HepG2 (cell line): Measurements from ENCODE around the gene PIGN. TPM values are rescaled to one million over a fixed set of nuclear protein-coding genes. Genes with fewer than 3 reads are reported as not detected.

Experiments
- ARID2 ChIP-seq: sonication (generic); formaldehyde crosslinking; IDR thresholded peaks from 2 replicates; pipeline ENCODE4 v1.8.1; 2022; ENCODE audit warnings: mild to moderate bottlenecking, missing genetic modification reagents, borderline replicate concordance
- CBFB ChIP-seq: sonication (generic); formaldehyde crosslinking; IDR thresholded peaks from 2 replicates; pipeline ENCODE4 v1.4.0; 2020; ENCODE audit warnings: missing genetic modification reagents
- ERF ChIP-seq: IDR thresholded peaks from 2 replicates; pipeline ENCODE4 v1.6.1; 2018; ENCODE audit warnings: missing biosample characterization, missing genetic modification reagents
- FOXA1 ChIP-seq, 2 experiments: fragments of 450-650 bp in 1 of 2; sonication (generic) in 1 of 2; formaldehyde crosslinking in 1 of 2; IDR thresholded peaks; 2 replicates each; pipeline versions ENCODE4 v1.4.0 to v1.6.1; 2016 to 2020; ENCODE audit warnings: missing genetic modification reagents in 1 of 2
- FOXK2 ChIP-seq: fragments of 450-650 bp; IDR thresholded peaks from 2 replicates; pipeline ENCODE4 v1.6.1; 2016
- HDAC1 ChIP-seq: sonication (generic); formaldehyde crosslinking; IDR thresholded peaks from 2 replicates; pipeline ENCODE4 v1.5.1; 2020; ENCODE audit warnings: mild to moderate bottlenecking, missing genetic modification reagents
- KAT8 ChIP-seq: IDR thresholded peaks from 2 replicates; pipeline ENCODE4 v1.6.1; 2016; ENCODE audit warnings: missing genetic modification reagents, missing compliant biosample characterization
- NFE2L2 ChIP-seq: fragments of 150-350 bp; IDR thresholded peaks from 2 replicates; pipeline ENCODE4 v1.6.1; 2014; ENCODE audit warnings: low read length
- NFRKB ChIP-seq: fragments of 450-650 bp; IDR thresholded peaks from 2 replicates; pipeline ENCODE4 v1.6.1; 2017
- PHF8 ChIP-seq: sonication (generic); formaldehyde crosslinking; IDR thresholded peaks from 2 replicates; pipeline ENCODE4 v1.5.0; 2020; ENCODE audit warnings: missing genetic modification reagents
- PLRG1 ChIP-seq: fragments of 450-650 bp; conservative IDR thresholded peaks from 2 replicates; pipeline ENCODE4 v1.6.1; 2016
- RFXAP ChIP-seq: sonication (generic); formaldehyde crosslinking; IDR thresholded peaks from 2 replicates; pipeline ENCODE4 v1.4.0; 2020; ENCODE audit warnings: missing genetic modification reagents, borderline replicate concordance
- SKI ChIP-seq: fragments of 450-650 bp; IDR thresholded peaks from one replicate; pipeline ENCODE4 v1.6.1; 2018; ENCODE audit warnings: mild to moderate bottlenecking; ENCODE audit not compliant: partially characterized antibody
- SP1 ChIP-seq, 2 experiments: fragments of 450-650 bp in 1 of 2; sonication (generic) in 1 of 2; formaldehyde crosslinking in 1 of 2; IDR thresholded peaks; 2 replicates each; pipeline versions ENCODE4 v1.4.0 to v1.6.1; 2016 to 2020; ENCODE audit warnings: missing genetic modification reagents in 1 of 2
- TAF1 ChIP-seq: sonication (generic); formaldehyde crosslinking; IDR thresholded peaks from 2 replicates; pipeline ENCODE4 v1.4.0; 2020; ENCODE audit warnings: missing genetic modification reagents
- ZBTB26 ChIP-seq: IDR thresholded peaks from 2 replicates; pipeline ENCODE4 v1.6.1; 2016; ENCODE audit warnings: missing compliant biosample characterization, missing genetic modification reagents, borderline replicate concordance
- ZBTB42 ChIP-seq: sonication (generic); formaldehyde crosslinking; IDR thresholded peaks from 2 replicates; pipeline ENCODE4 v1.5.0; 2020; ENCODE audit warnings: mild to moderate bottlenecking, missing genetic modification reagents
- ZBTB43 ChIP-seq: sonication (generic); formaldehyde crosslinking; conservative IDR thresholded peaks from 2 replicates; pipeline ENCODE4 v1.4.0; 2020; ENCODE audit warnings: missing genetic modification reagents
- ZMYM3 ChIP-seq: sonication (generic); formaldehyde crosslinking; IDR thresholded peaks from 2 replicates; pipeline ENCODE4 v1.5.1; 2020; ENCODE audit warnings: mild to moderate bottlenecking, missing genetic modification reagents
- ZNF30 ChIP-seq: sonication (generic); formaldehyde crosslinking; IDR thresholded peaks from 2 replicates; pipeline ENCODE4 v1.5.0; 2020; ENCODE audit warnings: mild to moderate bottlenecking, missing genetic modification reagents
- ZNF468 ChIP-seq: sonication (generic); formaldehyde crosslinking; IDR thresholded peaks from 2 replicates; pipeline ENCODE4 v1.8.0; 2022; ENCODE audit warnings: mild to moderate bottlenecking, moderate library complexity, missing genetic modification reagents
- ZNF670 ChIP-seq: sonication (generic); formaldehyde crosslinking; IDR thresholded peaks from 2 replicates; pipeline ENCODE4 v1.8.0; 2022; ENCODE audit warnings: mild to moderate bottlenecking, missing genetic modification reagents, borderline replicate concordance
- ZNF703 ChIP-seq: sonication (generic); formaldehyde crosslinking; IDR thresholded peaks from 2 replicates; pipeline ENCODE4 v1.5.1; 2020; ENCODE audit warnings: missing genetic modification reagents, mild to moderate bottlenecking, moderate library complexity, borderline replicate concordance
- ZNF790 ChIP-seq: sonication (generic); formaldehyde crosslinking; IDR thresholded peaks from 2 replicates; pipeline ENCODE4 v1.8.0; 2022; ENCODE audit warnings: missing genetic modification reagents, mild to moderate bottlenecking, borderline replicate concordance
- ZSCAN22 ChIP-seq: sonication (generic); formaldehyde crosslinking; IDR thresholded peaks from 2 replicates; pipeline ENCODE4 v1.4.0; 2020; ENCODE audit warnings: mild to moderate bottlenecking, missing genetic modification reagents
- ZSCAN9 ChIP-seq: IDR thresholded peaks from 2 replicates; pipeline ENCODE4 v1.6.1; 2016; ENCODE audit warnings: borderline replicate concordance
- polyA plus RNA-seq, 8 experiments: library from polyadenylated mRNA; depleted of rRNA in 3 of 8; stranded (reverse) in 7 of 8; unstranded in 1 of 8; fragments of >200 nt; fragmentation: Illumina TruSeq in 4 of 8; extraction: Trizol in 4 of 8; gene quantifications; 2 replicates each; pipeline versions ENCODE4 v1.2.1 to v1.2.3, GENCODE V29; 2011 to 2016; ENCODE audit warnings: low read depth in 4 of 8, missing spikeins in 1 of 8, mixed read lengths in 1 of 8; ENCODE audit not compliant: insufficient read depth in 1 of 8
- total RNA-seq, 5 experiments: library from RNA; depleted of rRNA; stranded (reverse); fragments of >200 nt; fragmentation: Illumina TruSeq; extraction: Trizol; gene quantifications; 2 replicates each; pipeline ENCODE4 v1.2.3, GENCODE V29; 2016; ENCODE audit warnings: low read depth in 1 of 5
- TF ChIP-seq, protein P1 (sequence below): fragments of 450-650 bp; IDR thresholded peaks from 2 replicates; pipeline ENCODE4 v1.6.1; 2016
- TF ChIP-seq, protein P2 (sequence below): sonication (generic); formaldehyde crosslinking; IDR thresholded peaks from 2 replicates; pipeline ENCODE4 v1.4.0; 2020; ENCODE audit warnings: missing genetic modification reagents

Gene PIGN
- total and polyA plus RNA-seq, 2 of the 13 experiments (the other 11 are each of a cell fraction or from before 2014, with no cell fraction given), result 15.5 to 33.6 TPM

GRCh38 chr18:62186499-62186773 lies 420 bp downstream of the PIGN start (continued):
- TF ChIP-seq ZBTB43 (CRISPR knock-in tag), result no peak; the same call in 1 of the 2 replicates
- no peak; the same call in 1 of the 2 replicates for TF ChIP-seq KAT8
- no peak for TF ChIP-seq FOXA1 (IDR thresholded peaks at IDR 0.05)
- no peak for TF ChIP-seq FOXA1 (CRISPR knock-in tag; IDR thresholded peaks at IDR 0.05)
- no peak for TF ChIP-seq ZNF790 (CRISPR knock-in tag)
- no peak for TF ChIP-seq ERF
- TF ChIP-seq RFXAP (CRISPR knock-in tag), result no peak
- TF ChIP-seq ZNF30 (CRISPR knock-in tag), result no peak
- peak; percentile 12; the same call in 1 of the 2 replicates for TF ChIP-seq ZSCAN9 (CRISPR knock-in tag)
- peak; percentile 44 for TF ChIP-seq PHF8
- no peak for TF ChIP-seq SP1 (IDR thresholded peaks at IDR 0.05)
- TF ChIP-seq SP1 (CRISPR knock-in tag; IDR thresholded peaks at IDR 0.05), result no peak
- TF ChIP-seq TAF1 (CRISPR knock-in tag), result peak; percentile 32; the same call in 1 of the 2 replicates
- no peak for TF ChIP-seq ZMYM3 (CRISPR knock-in tag)
- TF ChIP-seq ZNF468, result no peak
- TF ChIP-seq ZBTB42 (CRISPR knock-in tag), result no peak
- no peak for TF ChIP-seq ZNF670 (CRISPR knock-in tag)
- TF ChIP-seq CBFB (CRISPR knock-in tag), result no peak
- no peak for TF ChIP-seq ZNF703 (CRISPR knock-in tag)
- TF ChIP-seq, protein P1, sequence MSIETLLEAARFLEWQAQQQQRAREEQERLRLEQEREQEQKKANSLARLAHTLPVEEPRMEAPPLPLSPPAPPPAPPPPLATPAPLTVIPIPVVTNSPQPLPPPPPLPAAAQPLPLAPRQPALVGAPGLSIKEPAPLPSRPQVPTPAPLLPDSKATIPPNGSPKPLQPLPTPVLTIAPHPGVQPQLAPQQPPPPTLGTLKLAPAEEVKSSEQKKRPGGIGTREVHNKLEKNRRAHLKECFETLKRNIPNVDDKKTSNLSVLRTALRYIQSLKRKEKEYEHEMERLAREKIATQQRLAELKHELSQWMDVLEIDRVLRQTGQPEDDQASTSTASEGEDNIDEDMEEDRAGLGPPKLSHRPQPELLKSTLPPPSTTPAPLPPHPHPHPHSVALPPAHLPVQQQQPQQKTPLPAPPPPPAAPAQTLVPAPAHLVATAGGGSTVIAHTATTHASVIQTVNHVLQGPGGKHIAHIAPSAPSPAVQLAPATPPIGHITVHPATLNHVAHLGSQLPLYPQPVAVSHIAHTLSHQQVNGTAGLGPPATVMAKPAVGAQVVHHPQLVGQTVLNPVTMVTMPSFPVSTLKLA, result no peak
- no peak for TF ChIP-seq FOXK2
- no peak for TF ChIP-seq NFE2L2
- no peak for TF ChIP-seq ZSCAN22 (CRISPR knock-in tag)
- TF ChIP-seq, protein P2, sequence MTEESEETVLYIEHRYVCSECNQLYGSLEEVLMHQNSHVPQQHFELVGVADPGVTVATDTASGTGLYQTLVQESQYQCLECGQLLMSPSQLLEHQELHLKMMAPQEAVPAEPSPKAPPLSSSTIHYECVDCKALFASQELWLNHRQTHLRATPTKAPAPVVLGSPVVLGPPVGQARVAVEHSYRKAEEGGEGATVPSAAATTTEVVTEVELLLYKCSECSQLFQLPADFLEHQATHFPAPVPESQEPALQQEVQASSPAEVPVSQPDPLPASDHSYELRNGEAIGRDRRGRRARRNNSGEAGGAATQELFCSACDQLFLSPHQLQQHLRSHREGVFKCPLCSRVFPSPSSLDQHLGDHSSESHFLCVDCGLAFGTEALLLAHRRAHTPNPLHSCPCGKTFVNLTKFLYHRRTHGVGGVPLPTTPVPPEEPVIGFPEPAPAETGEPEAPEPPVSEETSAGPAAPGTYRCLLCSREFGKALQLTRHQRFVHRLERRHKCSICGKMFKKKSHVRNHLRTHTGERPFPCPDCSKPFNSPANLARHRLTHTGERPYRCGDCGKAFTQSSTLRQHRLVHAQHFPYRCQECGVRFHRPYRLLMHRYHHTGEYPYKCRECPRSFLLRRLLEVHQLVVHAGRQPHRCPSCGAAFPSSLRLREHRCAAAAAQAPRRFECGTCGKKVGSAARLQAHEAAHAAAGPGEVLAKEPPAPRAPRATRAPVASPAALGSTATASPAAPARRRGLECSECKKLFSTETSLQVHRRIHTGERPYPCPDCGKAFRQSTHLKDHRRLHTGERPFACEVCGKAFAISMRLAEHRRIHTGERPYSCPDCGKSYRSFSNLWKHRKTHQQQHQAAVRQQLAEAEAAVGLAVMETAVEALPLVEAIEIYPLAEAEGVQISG (CRISPR knock-in tag), result 0 out of 2 replicates have a peak, but pooled peaks have one; percentile 11
- TF ChIP-seq NFRKB, result no peak
- TF ChIP-seq ZBTB26 (CRISPR knock-in tag), result no peak
- TF ChIP-seq ARID2 (CRISPR knock-in tag), result no peak; the same call in 1 of the 2 replicates
- no peak for TF ChIP-seq SKI
- no peak for TF ChIP-seq PLRG1
- TF ChIP-seq HDAC1, result 0 out of 2 replicates have a peak, but pooled peaks have one; percentile 35
